Stimulated activated CD8-positive, alpha-beta memory T cell treated with anti-CD3 and anti-CD28 coated beads, Interleukin-4, amount 100 ng/mL, for 1 hour (primary cell): ENCODE data around the gene TRAM2.

ENCODE experiments used
- DNase-seq, 2 donors: peaks; one replicate each; pipeline ENCODE4 v3.0.0-alpha.2; 2020; ENCODE audit warnings: low read depth in 2 of 2, low spot score in 1 of 2

Gene TRAM2

DNA sequence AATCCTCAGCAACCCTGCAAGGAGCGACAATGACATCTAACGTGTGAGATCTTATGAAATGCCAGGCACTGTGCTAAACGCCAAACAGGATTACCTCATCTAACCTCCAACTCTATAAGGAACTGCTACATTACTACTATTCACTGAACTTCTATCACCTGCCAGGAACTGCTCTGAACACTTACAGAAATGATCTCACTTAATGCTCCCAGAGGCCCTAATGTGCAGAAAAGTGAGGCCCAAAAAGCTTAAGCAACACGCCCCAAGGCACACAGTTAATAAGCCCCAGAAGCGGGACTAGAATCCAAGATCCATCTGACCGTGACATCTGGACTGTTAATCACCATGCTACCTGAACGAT lies 28.5 kb downstream of the TRAM2 start:
- DNase-seq, result no peak

GRCh38 chr6:52547647-52548352 lies 29.1 kb downstream of the TRAM2 start:
- no peak for DNase-seq

- no peak for DNase-seq
Observed at GRCh38 chr6:52546678-52547077, 30.2 kb downstream of the TRAM2 start.

DNA sequence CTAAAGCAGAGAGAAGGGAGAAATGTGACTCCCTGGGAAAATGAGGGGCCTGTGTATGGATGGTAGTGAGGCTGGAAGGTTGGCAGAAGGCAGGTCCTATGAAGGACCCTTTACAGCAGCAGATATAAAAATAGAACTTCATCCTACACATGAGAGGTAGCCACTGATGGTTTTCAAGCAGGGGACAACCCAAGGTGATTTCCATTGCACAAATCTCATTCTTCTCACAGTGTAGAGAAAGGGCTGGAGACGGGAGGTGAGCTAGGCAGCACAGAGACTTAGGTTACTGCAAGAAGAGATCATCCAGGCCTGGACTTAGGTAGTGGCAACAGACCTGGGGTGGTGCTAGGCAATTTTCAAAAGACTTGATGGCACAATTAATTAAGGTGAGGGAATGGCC lies 30.7 kb downstream of the TRAM2 start:
- DNase-seq, result no peak

DNA sequence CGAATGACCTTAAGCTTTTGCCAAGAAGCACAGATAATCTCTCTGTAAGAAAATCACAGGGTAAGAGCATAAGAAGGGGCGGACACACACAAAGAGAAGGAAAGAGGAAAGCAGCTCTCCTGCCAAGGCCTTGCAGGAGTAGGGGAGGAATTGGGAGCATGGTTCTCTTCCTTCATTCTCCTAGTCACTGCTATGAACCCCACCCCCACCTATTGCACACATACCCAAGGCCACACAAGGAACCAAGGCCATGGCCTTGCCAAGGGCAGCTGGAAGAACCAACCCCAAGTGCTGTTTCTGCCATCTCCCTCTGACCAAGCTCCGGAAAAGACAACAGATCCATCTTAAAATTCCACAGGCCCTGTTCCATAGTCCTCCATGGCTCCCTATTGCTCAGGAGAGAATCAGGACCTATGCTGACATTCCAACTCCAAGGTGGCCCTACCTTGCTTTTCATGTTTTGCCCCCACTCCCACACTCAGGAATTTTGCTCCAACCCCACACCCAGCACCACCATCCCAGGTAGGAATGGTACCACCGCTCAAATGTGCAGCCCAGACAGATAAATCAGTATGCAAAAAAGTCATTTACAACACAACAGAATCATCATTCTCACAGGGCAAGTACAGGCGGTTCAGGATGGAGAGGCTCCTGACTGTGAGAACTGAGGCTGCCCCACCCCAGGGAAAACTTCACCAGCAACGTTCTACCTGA lies 31.3 kb downstream of the TRAM2 start:
- no peak for DNase-seq

DNA sequence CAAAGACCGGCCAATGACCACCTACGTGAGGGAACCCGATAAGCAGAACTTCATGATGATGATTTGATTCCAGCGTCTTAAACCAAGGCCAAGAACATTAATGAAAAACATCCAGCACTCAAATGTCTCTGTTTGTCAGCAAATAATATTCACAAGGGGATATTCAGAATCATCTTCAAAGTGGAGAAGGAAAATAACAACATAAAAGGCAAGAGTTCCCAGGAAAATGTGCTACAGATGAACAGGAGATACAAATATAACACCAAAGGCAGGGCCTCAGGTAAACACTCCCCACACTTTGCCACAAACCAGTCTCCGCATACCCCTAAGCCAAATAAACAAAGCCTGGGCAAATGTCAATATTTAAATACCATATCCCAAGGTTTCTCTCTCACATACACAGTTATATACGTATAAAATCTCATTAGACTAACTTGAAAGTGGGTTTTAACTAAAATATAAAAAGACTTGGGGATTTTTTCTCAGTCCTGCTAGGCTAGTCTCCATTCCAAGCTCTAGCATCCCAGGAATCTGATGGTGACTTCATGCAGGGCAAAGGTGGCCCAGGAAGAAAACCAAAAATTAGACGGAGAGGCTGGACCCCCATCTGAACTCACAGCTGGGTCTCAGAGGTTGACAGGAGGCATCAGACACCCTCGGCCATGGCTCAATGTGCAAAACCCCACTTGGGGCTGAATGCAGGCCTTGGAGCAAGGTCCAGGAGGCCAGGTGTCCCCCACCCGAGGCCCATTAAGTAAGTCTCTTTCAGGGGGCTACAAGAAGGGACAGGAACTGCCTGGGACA lies 32.1 kb downstream of the TRAM2 start:
- DNase-seq, result no peak

DNA sequence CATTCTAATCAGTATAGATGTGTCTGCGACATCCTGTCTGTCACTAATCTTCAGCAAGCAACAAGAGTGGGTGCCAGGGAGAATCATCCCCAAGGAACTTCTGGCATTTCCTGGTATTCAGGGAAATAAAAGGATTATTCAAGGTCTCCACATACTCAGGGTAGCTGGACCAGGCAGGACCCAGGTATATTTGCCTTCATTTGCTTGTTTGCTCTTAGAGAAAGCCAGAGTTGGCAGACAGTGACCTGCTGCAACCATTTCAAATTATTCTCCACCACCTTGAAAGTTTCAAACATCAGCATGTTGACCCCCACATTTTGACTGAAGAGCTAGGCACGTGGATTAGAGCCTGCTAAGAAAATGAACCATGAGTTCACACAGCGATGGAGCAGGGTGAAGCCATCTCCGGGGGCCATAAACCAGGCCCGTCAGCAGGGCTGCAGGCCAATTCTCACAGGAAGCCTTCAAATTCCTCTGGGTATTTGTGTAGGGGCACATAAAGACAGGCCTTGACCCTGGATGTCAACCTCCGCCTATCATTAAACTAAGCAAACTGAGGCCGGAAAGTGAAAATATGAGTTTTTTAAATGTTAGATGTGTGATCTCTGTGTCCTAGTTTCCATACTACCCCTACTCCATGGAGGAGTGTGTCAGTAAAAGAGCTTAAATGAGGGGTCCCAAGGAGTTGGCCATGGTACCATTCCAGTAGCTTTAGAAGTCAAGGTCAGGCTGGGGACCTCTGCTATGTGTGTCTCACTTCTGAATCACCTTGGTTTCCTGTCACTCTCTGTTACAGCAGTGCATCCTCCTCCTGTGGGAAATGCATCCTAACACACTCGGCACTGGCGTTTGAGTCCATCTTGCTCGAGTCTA lies 32.9 kb downstream of the TRAM2 start:
- no peak for DNase-seq

- DNase-seq, result no peak
Observed at GRCh38 chr6:52543262-52543661, 33.6 kb downstream of the TRAM2 start.

DNA sequence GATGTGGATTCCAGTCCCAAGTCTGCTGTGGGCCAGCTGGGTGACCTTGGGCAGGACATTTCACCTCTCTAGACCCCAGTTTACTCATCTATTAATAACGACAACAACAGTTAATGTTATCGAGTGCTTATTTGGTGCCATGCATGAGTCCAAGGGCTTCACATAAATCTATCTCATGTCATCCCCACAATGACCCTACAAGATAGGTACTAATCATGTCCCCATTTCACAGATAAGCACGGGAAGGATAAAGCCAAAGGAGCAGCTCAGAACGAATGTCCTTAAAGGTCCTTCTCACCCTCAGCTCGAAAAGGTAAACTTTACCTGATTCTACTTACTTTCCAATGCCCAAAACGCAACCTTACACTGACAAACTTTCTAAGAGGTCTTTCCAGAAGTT lies 35.7 kb downstream of the TRAM2 start:
- no peak for DNase-seq

DNA sequence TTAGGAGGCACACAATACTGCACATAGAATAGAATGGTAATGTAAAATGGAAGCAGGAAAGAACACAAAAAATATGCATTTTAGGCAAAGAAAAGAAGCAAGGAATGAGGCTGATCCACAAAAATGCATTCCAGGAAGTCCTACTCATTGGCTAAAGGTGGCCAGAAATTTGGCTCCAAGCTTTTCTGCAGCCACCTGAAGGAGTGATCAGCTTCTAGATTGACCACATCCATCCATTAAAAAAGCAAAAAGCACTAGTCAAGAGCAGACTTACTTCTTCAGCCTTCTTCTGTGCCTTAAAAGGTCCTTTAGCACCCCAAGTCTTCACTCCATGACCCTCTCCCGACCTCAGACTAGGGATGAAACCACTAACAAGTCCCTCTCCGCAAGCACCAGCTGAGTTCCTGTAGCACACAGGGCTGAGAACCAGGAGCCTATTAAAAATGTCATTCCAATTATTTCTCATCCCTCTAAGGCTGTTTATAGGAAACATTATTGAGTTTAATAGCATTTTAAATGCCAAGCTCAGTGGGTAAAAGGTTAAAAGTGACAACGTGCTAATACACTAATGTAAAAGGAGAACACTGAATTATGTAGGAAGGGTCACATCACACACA lies 36.5 kb downstream of the TRAM2 start:
- DNase-seq, result no peak

GRCh38 chr6:52539607-52540006 lies 37.3 kb downstream of the TRAM2 start:
- DNase-seq, result no peak

GRCh38 chr6:52538901-52539354 lies 37.9 kb downstream of the TRAM2 start:
- DNase-seq, result no peak

DNA sequence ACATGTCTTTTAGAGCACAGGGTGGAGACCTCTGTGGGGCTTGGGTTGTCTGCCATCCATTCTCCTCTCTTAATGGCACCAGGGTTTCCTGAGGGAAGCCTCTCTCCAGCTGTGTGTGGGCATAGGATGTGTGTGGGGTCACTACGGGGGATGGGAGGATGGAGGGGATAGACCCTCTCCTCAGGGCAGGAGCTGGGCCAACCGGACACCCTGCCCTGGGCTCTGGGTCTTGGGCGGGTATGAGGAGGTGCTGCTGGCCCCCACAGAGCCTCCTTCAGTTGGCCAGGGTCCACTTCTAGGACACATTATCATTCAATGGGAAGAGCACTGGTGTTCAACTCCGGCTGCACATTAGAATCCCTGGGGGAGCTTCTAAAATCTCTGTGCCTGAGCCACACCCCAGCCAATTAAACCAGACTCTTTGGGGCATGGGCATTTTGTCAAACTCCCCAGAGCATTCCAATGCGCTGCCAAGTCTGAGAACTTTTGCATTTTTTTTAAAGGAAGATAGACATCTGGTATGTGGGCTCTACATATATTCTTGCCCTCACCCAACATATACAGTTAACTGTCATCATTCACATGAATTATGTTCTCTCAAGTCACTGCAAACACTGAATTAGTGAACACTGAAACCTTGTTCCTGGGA lies 38.5 kb downstream of the TRAM2 start:
- DNase-seq, result no peak

GRCh38 chr6:52537001-52537753 lies 39.7 kb downstream of the TRAM2 start:
- no peak for DNase-seq

DNA sequence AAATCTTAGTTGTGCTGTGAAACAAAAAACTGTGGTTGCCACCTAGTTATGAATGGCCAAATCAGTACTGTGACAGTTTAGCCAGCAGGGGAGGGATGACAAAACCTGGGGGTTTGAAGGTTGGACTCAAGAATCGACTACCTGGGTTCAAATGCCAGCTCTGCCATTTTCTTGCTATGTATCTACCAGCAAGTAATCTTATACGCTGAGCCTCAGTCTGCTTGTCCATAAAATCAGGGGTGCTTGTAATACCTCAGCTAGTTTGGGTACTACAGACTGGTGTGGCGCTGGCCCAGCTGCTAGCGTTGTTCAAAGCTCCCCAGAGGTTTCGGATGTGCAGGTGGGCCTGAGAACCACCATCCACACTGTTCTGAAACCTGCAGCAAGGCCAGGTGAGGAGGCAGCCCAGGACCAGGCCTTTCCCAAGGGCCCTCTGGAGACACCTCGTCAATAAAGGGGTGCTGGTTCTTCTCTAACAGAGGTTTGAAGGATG lies 40.4 kb downstream of the TRAM2 start:
- DNase-seq, result no peak

DNA sequence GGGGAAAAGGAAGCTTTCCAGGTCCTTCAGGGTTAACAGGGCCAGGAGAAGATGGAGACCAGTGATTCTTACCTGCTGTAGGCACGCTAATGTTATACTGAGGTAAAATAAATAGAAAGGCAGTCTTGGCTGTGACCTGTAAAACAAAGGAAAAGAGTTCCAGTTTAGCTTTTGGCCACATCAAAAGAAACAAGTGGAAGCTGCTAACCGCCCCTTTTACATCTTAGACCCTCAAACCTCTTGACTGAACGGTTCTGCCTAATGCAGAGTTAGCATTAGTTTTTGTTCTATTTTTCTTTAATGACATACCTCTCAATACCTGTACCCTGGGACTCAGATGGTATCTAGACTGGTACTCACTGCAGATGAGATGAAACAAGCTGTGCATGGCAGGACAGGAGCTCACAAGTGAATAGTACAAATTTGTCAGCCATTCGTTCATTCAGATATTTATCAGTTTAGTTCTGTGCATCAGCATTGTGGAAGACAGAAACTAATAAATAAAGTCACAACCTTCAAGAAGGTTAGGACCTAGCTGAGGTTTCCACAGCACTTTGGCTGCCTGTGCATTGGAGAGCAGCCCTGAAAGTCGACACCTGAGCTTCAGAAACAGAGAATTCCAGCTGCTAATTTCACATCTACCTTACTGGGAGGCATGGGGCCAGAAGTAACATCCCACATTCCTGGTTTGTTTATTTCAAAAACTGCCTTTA lies 41.0 kb downstream of the TRAM2 start:
- no peak for DNase-seq

GRCh38 chr6:52534966-52535390 lies 41.9 kb downstream of the TRAM2 start:
- no peak for DNase-seq

DNA sequence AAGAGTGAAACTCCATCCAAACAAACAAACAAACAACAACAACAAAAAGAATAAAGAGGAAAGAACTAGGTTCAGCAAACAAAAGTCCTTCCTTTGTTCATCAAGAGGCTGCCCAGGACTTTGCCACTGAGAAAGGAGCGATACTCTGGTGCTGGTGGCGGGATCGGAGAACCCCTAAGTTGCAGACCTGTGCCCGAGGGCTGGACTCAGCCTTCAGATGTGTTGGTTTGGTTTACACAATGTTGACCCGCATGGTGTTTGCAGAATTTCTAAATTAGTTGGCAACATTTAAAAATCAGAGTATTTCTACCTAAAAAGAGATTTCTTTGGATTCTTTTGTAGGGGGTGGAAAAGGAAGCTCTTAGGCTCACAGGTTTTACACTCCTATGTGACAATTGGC lies 42.5 kb downstream of the TRAM2 start:
- no peak for DNase-seq

DNA sequence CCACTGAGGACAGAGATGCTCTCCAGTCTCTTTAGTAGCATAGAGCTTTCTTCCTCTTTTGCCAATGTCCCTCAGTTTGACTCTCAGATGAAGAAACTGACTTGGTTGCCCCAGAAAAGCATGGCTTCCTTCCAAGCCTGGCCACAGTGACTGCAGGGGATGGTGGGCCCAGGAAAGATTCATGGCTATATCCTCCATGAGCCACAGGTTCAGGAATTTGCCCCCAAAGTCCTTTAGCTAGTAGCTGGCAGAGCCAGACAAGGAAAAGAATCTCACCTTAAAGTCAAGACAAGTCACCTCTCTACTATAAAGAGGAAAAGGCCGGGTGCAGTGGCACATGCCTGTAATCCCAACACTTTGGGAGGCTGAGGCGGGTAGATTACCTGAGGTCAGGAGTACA lies 43.4 kb downstream of the TRAM2 start:
- no peak for DNase-seq
